AG09319 (cell line): ENCODE results near the gene AARS1.

Source experiments
- DNase-seq: peaks from one replicate; pipeline ENCODE4 v3.0.0-alpha.2; 2010; ENCODE audit warnings: low read depth; ENCODE audit errors: extremely low read depth
- CTCF ChIP-seq: IDR thresholded peaks from 2 replicates; pipeline ENCODE4 v1.5.1; 2011; ENCODE audit warnings: low read depth, mild to moderate bottlenecking, inconsistent platforms, low read length, moderate library complexity

Gene AARS1

GRCh38 chr16:70306880-70307279 is 17.6 kb upstream of the AARS1 start:
- no peak for DNase-seq

GRCh38 chr16:70304892-70305448 is 15.7 kb upstream of the AARS1 start:
- DNase-seq: no peak
- no peak for TF ChIP-seq CTCF

More at GRCh38 chr16:70306880-70307279, 17.6 kb upstream of the AARS1 start:
- no peak for TF ChIP-seq CTCF

GRCh38 chr16:70302745-70303144 is 13.4 kb upstream of the AARS1 start:
- TF ChIP-seq CTCF: no peak
- no peak for DNase-seq

- DNase-seq: no peak
- TF ChIP-seq CTCF: no peak
Observed at GRCh38 chr16:70301121-70301520, 11.8 kb upstream of the AARS1 start.

- no peak for DNase-seq
Observed at GRCh38 chr16:70298988-70299938, 10.0 kb upstream of the AARS1 start, which contains the start of gene DDX19B. DDX19B (plus strand) TSS chr16:70299186; CDS start chr16:70299298, 112 bp downstream.

GRCh38 chr16:70295634-70296033 is 6.3 kb upstream of the AARS1 start:
- no peak for DNase-seq
- TF ChIP-seq CTCF: no peak

More at GRCh38 chr16:70298988-70299938, 10.0 kb upstream of the AARS1 start, which contains the start of gene DDX19B:
- no peak; the same call in 1 of the 2 replicates for TF ChIP-seq CTCF
